OCI-LY1 (cell line): ENCODE data around the gene CYP26A1.

Experiments
- H2AFZ ChIP-seq: fragments of 200-600 bp; sonication (generic), shearing (Covaris generic); 2 replicates; pipeline ENCODE4 v1.6.0; 2014; ENCODE audit warnings: antibody characterized with exemption, mild to moderate bottlenecking, low read length
- H3F3A ChIP-seq: fragments of 200-600 bp; sonication (generic), shearing (Covaris generic); 2 replicates; pipeline ENCODE4 v1.6.0; 2014; ENCODE audit warnings: mild to moderate bottlenecking, antibody characterized with exemption, low read length, moderate library complexity; ENCODE audit not compliant: insufficient read depth
- H3K27ac ChIP-seq: fragments of 200-600 bp; sonication (generic); 2 replicates; pipeline ENCODE4 v1.5.1; 2014; ENCODE audit warnings: low read length, mixed run types, mild to moderate bottlenecking, low read depth; ENCODE audit not compliant: poor library complexity, severe bottlenecking
- H3K27me3 ChIP-seq: fragments of 200-600 bp; sonication (generic); 2 replicates; pipeline ENCODE4 v1.6.0; 2014; ENCODE audit warnings: antibody characterized with exemption, mild to moderate bottlenecking, low read length, moderate library complexity; ENCODE audit not compliant: insufficient read depth
- H3K36me3 ChIP-seq: fragments of 200-600 bp; sonication (generic); 2 replicates; pipeline ENCODE4 v1.6.1; 2014; ENCODE audit warnings: mild to moderate bottlenecking, antibody characterized with exemption, low read length, moderate library complexity, mixed read lengths; ENCODE audit not compliant: insufficient read depth
- H3K4me1 ChIP-seq: fragments of 200-600 bp; sonication (generic); 2 replicates; pipeline ENCODE4 v1.5.1; 2014; ENCODE audit warnings: mild to moderate bottlenecking, low read length, moderate library complexity; ENCODE audit not compliant: insufficient read depth, severe bottlenecking
- H3K4me2 ChIP-seq: fragments of 200-600 bp; sonication (generic), shearing (Covaris generic); 2 replicates; pipeline ENCODE4 v1.6.1; 2014; ENCODE audit warnings: low read length
- H3K4me3 ChIP-seq: fragments of 200-600 bp; sonication (generic); 2 replicates; pipeline ENCODE4 v1.5.1; 2014; ENCODE audit warnings: low read length, low read depth, mild to moderate bottlenecking, mixed read lengths; ENCODE audit not compliant: poor library complexity, severe bottlenecking
- H3K79me2 ChIP-seq: fragments of 200-600 bp; shearing (Covaris generic); 2 replicates; pipeline ENCODE4 v1.6.1; 2016; ENCODE audit warnings: mixed run types, low read length, mixed read lengths; ENCODE audit not compliant: insufficient read depth
- H3K9ac ChIP-seq: fragments of 200-600 bp; sonication (generic), shearing (Covaris generic); 2 replicates; pipeline ENCODE4 v1.6.1; 2014; ENCODE audit warnings: mild to moderate bottlenecking, low read length, mixed read lengths
- H3K9me2 ChIP-seq: fragments of 200-600 bp; sonication (generic), shearing (Covaris generic); 2 replicates; pipeline ENCODE4 v1.6.1; 2014; ENCODE audit warnings: low read depth, mild to moderate bottlenecking, low read length, mixed read lengths
- H3K9me3 ChIP-seq: fragments of 200-600 bp; shearing (Covaris generic); 2 replicates; pipeline ENCODE4 v1.6.1; 2014; ENCODE audit warnings: low read length, mixed read lengths
- H4K20me1 ChIP-seq: fragments of 200-600 bp; sonication (generic), shearing (Covaris generic); 2 replicates; pipeline ENCODE4 v1.6.0; 2016; ENCODE audit warnings: mild to moderate bottlenecking, low read length; ENCODE audit not compliant: insufficient read depth
- CTCF ChIP-seq: fragments of 200-600 bp; sonication (generic), shearing (Covaris generic); IDR thresholded peaks from 2 replicates; pipeline ENCODE4 v1.5.1; 2017; ENCODE audit warnings: mild to moderate bottlenecking, antibody characterized with exemption, low read length, moderate library complexity, mixed read lengths
- EZH2 ChIP-seq: fragments of 200-600 bp; sonication (generic), shearing (Covaris generic); IDR thresholded peaks from 2 replicates; pipeline ENCODE4 v1.8.0; 2017; ENCODE audit warnings: borderline replicate concordance, mixed run types, mild to moderate bottlenecking, antibody characterized with exemption, low read length, moderate library complexity, mixed read lengths

Gene CYP26A1

DNA sequence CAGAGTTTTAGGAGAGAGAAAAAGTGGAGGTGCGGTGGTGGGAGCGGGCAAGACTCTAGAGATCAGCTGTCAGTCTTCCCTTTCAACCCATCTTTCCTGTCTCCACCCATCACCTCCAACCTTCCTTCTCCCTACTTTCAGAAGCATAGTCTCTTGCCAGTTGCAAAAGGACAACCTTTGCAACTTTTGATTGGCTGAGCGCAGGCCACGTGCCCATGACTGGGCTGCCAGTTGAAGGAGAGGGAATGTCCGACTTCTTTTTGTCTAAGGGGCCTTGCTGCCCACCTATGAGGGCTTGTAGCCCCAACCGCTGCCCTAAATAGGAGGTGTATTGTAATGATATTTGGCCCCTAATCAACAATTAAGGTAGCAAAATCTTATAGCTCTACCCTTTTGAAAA lies 12.6 kb downstream of the CYP26A1 start:
- no peak overlapping the region for H3K4me2 ChIP-seq

DNA sequence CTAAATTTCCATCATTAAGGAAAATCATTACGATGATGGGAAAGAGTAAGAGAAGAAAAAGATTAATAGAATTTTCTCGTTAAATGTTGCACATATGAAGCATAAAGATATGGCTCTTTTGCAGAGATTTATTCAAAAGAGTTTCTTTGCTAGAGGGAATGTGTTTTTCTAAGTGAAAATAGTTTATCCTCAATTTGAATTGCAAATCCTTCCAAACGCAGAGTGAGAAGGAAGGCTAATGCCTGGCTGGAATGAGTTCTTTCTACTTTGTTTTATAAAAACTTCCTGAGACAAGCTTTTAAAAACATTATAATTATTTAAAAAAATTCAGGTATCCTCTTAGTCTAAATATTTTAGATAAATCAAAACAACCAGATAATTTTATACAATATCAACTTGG lies 14.2 kb downstream of the CYP26A1 start:
- Histone ChIP-seq H3K4me3 (no peak overlapping the region), H3F3A (no peaks in the 10 kb centered on the region), H3K9me2 (no peaks in the 10 kb centered on the region), H3K4me1 (no peaks in the 10 kb centered on the region), H3K79me2 (no peaks in the 10 kb centered on the region), H3K36me3 (no peaks in the 10 kb centered on the region), H3K9me3 (no peaks in the 10 kb centered on the region), H3K4me2 (no peak overlapping the region), H3K9ac (no peak overlapping the region), H2AFZ (no peak overlapping the region), H3K27me3 (no peaks in the 10 kb centered on the region), H4K20me1 (no peaks in the 10 kb centered on the region), H3K27ac (no peak overlapping the region)
- TF ChIP-seq CTCF (no peak), EZH2 (no peak)

More for the DNA sequence above, 12.6 kb downstream of the CYP26A1 start:
- Histone ChIP-seq H3K9ac (no peak overlapping the region), H3K27ac (no peak overlapping the region), H3K36me3 (no peaks in the 10 kb centered on the region), H3K27me3 (no peaks in the 10 kb centered on the region), H3K79me2 (no peaks in the 10 kb centered on the region), H3K9me3 (no peaks in the 10 kb centered on the region), H3K4me3 (no peak overlapping the region), H2AFZ (no peak overlapping the region), H3F3A (no peaks in the 10 kb centered on the region), H3K4me1 (no peaks in the 10 kb centered on the region), H3K9me2 (no peaks in the 10 kb centered on the region), H4K20me1 (no peaks in the 10 kb centered on the region)
- TF ChIP-seq CTCF: no peak

GRCh38 chr10:93088466-93088865 lies 14.8 kb downstream of the CYP26A1 start:
- no peak for TF ChIP-seq CTCF
- no peak for TF ChIP-seq EZH2
- Histone ChIP-seq H2AFZ (no peak overlapping the region), H3K9ac (no peak overlapping the region)

More at GRCh38 chr10:93088466-93088865, 14.8 kb downstream of the CYP26A1 start:
- Histone ChIP-seq H3K36me3 (no peaks in the 10 kb centered on the region), H3K4me2 (no peak overlapping the region), H3K4me3 (no peak overlapping the region), H4K20me1 (no peaks in the 10 kb centered on the region), H3K9me2 (no peaks in the 10 kb centered on the region), H3K4me1 (no peaks in the 10 kb centered on the region), H3K27ac (no peak overlapping the region), H3K79me2 (no peaks in the 10 kb centered on the region), H3K27me3 (no peaks in the 10 kb centered on the region), H3F3A (no peaks in the 10 kb centered on the region), H3K9me3 (no peaks in the 10 kb centered on the region)
